Measurements from ENCODE around the gene TPM3. TPM values are rescaled to one million over a fixed set of nuclear protein-coding genes. Genes with fewer than 3 reads are reported as not detected.

TPM3 gene
- total and polyA plus RNA-seq, 2 donors (not counting 1 experiment from before 2014, with no cell fraction given), result 215 to 842 TPM

DNA sequence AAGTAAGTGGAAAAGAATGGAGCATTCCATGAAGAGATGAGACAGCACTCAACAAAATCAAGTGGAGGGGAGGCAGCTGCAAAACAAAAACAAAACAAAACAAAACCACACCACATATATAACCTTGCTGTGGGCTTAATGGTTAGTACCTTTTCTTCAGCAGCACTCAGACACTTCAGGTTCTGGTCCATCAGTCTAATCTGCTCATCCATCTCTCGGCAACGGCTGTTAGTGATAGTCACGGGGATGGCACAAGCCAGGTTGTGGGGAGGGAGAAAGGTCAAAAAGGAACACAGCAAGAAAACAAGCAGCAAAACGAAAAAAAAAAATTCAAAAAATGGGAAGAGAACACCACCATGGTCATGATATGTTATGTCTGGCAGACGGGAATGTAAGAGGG lies 20.0 kb downstream of the TPM3 start:
- Histone ChIP-seq H2AFZ (ENCODE audit: low read length) (no peak overlapping the region), H4K20me1 (ENCODE audit: control insufficient read depth, extremely low read depth, insufficient read depth, low read length) (peaks cover 2% of the 10 kb centered on the region), H3K9me3 (ENCODE audit: control insufficient read depth, insufficient read depth, low read depth, low read length) (no peaks in the 10 kb centered on the region), H3K27me3 (ENCODE audit: control insufficient read depth, insufficient read depth, low read length) (no peaks in the 10 kb centered on the region), H3K4me2 (ENCODE audit: extremely low read depth, insufficient read depth, low read length) (no peak overlapping the region), H3K4me1 (ENCODE audit: control insufficient read depth, extremely low read depth, insufficient read depth, low read length) (peaks cover 2% of the 10 kb centered on the region), H3K27ac (ENCODE audit: insufficient read depth, low read length) (no peak overlapping the region), H3K4me3 (replicated peaks in 1 of 4; ENCODE audit: control extremely low read depth in 1 of 4, insufficient read depth in 1 of 4, low read depth in 3 of 4, low read length in 4 of 4) (no peak overlapping the region), H3K36me3 (ENCODE audit: control insufficient read depth, insufficient read depth, low read length) (peaks cover 32% of the 10 kb centered on the region), H3K9ac (ENCODE audit: insufficient read depth, low read length) (no peak overlapping the region), H3K79me2 (ENCODE audit: control insufficient read depth, insufficient read depth, low read length) (peaks cover 63% of the 10 kb centered on the region)
- no peak for TF ChIP-seq EZH2 (IDR thresholded peaks at IDR 0.05; ENCODE audit: low read length, missing control alignments)
- no peak for TF ChIP-seq CTCF (conservative IDR thresholded peaks at IDR 0.05 in 1 of 2, IDR thresholded peaks at IDR 0.05 in 1 of 2; ENCODE audit: low read depth in 1 of 2, low read length in 2 of 2)
- no peak for DNase-seq (ENCODE audit: low read depth in 2 of 2)

DNA sequence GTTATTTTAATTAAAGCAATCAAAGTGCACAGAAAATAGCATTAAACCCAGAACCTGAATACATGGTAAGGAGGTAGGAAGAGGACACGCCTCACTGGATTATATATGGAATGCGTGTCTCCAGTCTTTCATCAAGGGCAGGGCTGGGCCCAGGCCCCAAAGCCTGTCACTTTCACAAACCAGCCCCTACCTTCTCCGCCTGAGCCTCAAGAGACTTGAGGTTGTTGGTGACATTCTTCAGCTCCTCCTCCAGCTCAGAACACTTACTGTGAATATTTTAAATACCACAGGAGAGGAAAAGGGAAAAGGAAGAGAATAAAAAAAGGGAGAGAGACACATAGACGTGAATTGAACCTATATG lies 20.7 kb downstream of the TPM3 start:
- TF ChIP-seq EZH2 (IDR thresholded peaks at IDR 0.05; ENCODE audit: low read length, missing control alignments) (no peak), CTCF (conservative IDR thresholded peaks at IDR 0.05 in 1 of 2, IDR thresholded peaks at IDR 0.05 in 1 of 2; ENCODE audit: low read depth in 1 of 2, low read length in 2 of 2) (no peak)
- Histone ChIP-seq H3K36me3 (ENCODE audit: control insufficient read depth, insufficient read depth, low read length) (peaks cover 35% of the 10 kb centered on the region), H3K79me2 (ENCODE audit: control insufficient read depth, insufficient read depth, low read length) (peaks cover 57% of the 10 kb centered on the region), H3K4me3 (replicated peaks in 1 of 4; ENCODE audit: control extremely low read depth in 1 of 4, insufficient read depth in 1 of 4, low read depth in 3 of 4, low read length in 4 of 4) (no peak overlapping the region), H3K9ac (ENCODE audit: insufficient read depth, low read length) (no peak overlapping the region), H3K27ac (ENCODE audit: insufficient read depth, low read length) (no peak overlapping the region), H3K4me2 (ENCODE audit: extremely low read depth, insufficient read depth, low read length) (no peak overlapping the region), H3K27me3 (ENCODE audit: control insufficient read depth, insufficient read depth, low read length) (no peaks in the 10 kb centered on the region), H2AFZ (ENCODE audit: low read length) (no peak overlapping the region), H3K4me1 (ENCODE audit: control insufficient read depth, extremely low read depth, insufficient read depth, low read length) (peaks cover 2% of the 10 kb centered on the region), H3K9me3 (ENCODE audit: control insufficient read depth, insufficient read depth, low read depth, low read length) (no peaks in the 10 kb centered on the region), H4K20me1 (ENCODE audit: control insufficient read depth, extremely low read depth, insufficient read depth, low read length) (peaks cover 2% of the 10 kb centered on the region)
- DNase-seq (ENCODE audit: low read depth in 2 of 2), result no peak

DNA sequence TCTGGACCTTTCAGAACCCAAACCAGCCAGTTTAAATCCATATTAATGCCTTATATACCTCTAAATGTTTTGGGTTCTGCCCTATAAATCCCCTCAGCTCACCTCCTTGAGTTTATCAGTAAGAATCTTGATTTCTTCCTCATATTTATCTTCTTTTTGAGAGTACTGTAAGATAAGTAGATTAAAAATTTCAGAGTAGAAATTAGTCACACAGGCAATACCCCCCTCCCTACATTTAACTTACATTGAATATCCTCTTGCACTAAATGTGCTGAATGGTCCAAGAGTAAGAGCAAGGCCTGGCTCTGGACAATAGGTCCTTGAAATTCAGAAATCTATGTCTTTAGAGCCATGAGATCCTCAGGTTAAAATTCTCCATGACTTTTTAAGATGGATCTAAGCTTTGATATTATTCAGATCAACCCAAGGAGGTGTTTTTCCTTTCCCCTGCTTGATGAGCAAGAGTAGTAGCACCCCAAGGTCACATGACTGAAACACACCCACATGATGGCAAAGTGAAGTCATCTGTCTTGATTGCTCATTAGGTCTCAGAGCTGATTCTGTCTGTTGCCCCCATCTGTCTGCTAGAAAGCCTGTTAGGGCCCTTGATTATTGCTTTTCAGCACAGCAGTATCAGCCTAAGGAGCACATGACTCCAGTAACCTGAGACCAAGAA lies 21.2 kb downstream of the TPM3 start:
- H3K4me3 ChIP-seq (replicated peaks in 1 of 4; ENCODE audit: control extremely low read depth in 1 of 4, insufficient read depth in 1 of 4, low read depth in 3 of 4, low read length in 4 of 4), result no peak overlapping the region
- no peaks in the 10 kb centered on the region for H3K27me3 ChIP-seq (ENCODE audit: control insufficient read depth, insufficient read depth, low read length)
- H2AFZ ChIP-seq (ENCODE audit: low read length), result no peak overlapping the region
- peaks cover 2% of the 10 kb centered on the region for H4K20me1 ChIP-seq (ENCODE audit: control insufficient read depth, extremely low read depth, insufficient read depth, low read length)
- no peak for DNase-seq (ENCODE audit: low read depth in 2 of 2)
- peaks cover 52% of the 10 kb centered on the region for H3K79me2 ChIP-seq (ENCODE audit: control insufficient read depth, insufficient read depth, low read length)
- H3K36me3 ChIP-seq (ENCODE audit: control insufficient read depth, insufficient read depth, low read length), result peaks cover 36% of the 10 kb centered on the region
- no peak overlapping the region for H3K9ac ChIP-seq (ENCODE audit: insufficient read depth, low read length)
- H3K4me2 ChIP-seq (ENCODE audit: extremely low read depth, insufficient read depth, low read length), result no peak overlapping the region
- no peak for TF ChIP-seq CTCF (conservative IDR thresholded peaks at IDR 0.05 in 1 of 2, IDR thresholded peaks at IDR 0.05 in 1 of 2; ENCODE audit: low read depth in 1 of 2, low read length in 2 of 2)
- H3K27ac ChIP-seq (ENCODE audit: insufficient read depth, low read length), result no peak overlapping the region
- H3K9me3 ChIP-seq (ENCODE audit: control insufficient read depth, insufficient read depth, low read depth, low read length), result no peaks in the 10 kb centered on the region
- no peaks in the 10 kb centered on the region for H3K4me1 ChIP-seq (ENCODE audit: control insufficient read depth, extremely low read depth, insufficient read depth, low read length)

Data from fibroblast of lung (primary cell).